ENCODE results near the gene APBA2. TPM values are rescaled to one million over a fixed set of nuclear protein-coding genes. Genes with fewer than 3 reads are reported as not detected.

APBA2 gene
- total RNA-seq, 1 experiment from 2014 or later, result 0.31 TPM

GRCh38 chr15:29142129-29142747, 256.5 kb downstream of the APBA2 start:
- no TSS peak for BruUV-seq (replicated peaks)
- Histone ChIP-seq H3K27ac (ENCODE audit: low read length) (no peak overlapping the region), H3K27me3 (ENCODE audit: control insufficient read depth, insufficient read depth, low read length) (no peaks in the 10 kb centered on the region; the same call in 1 of the 2 replicates), H3K4me1 (ENCODE audit: control insufficient read depth, insufficient read depth, low read length) (peaks cover 4% of the 10 kb centered on the region; the same call in 1 of the 2 replicates), H3K36me3 (ENCODE audit: control insufficient read depth, insufficient read depth, low read length) (no peaks in the 10 kb centered on the region), H3K4me3 (ENCODE audit: low read depth in 2 of 2, low read length in 2 of 2) (no peak overlapping the region), H3K9me3 (ENCODE audit: control insufficient read depth, insufficient read depth, low read depth, low read length) (no peaks in the 10 kb centered on the region)
- DNase-seq (ENCODE audit: low read depth, low spot score) (no peak), ATAC-seq (no peak)
- CTCF ChIA-PET, result no interaction called here
- TF ChIP-seq CTCF (IDR thresholded peaks at IDR 0.05), result no peak
- TF ChIP-seq POLR2AphosphoS5 (IDR thresholded peaks at IDR 0.05; ENCODE audit: low read depth, low read length), result no peak
- no peak for TF ChIP-seq REST (IDR thresholded peaks at IDR 0.05; ENCODE audit: insufficient read depth in 1 of 2, low read depth in 2 of 2, low read length in 1 of 2)
- TF ChIP-seq SIN3A (IDR thresholded peaks at IDR 0.05; ENCODE audit: borderline replicate concordance, insufficient read depth, low read depth, low read length), result no peak
- no peak for TF ChIP-seq TCF7L2 (IDR thresholded peaks at IDR 0.05; ENCODE audit: low read depth, low read length)
- POLR2A ChIA-PET, result no interaction called here
- intact Hi-C loops (cut with micrococcal nuclease; ENCODE audit: unreplicated experiment) (no loop called here), in situ Hi-C loops (cut with HindIII; ENCODE audit: low pct_unique_long_range_greater_than_20kb, low sequenced_read_pairs) (no loop called here)

GRCh38 chr15:29143293-29143692, 257.5 kb downstream of the APBA2 start:
- CTCF ChIA-PET, result no interaction called here
- no peaks in the 10 kb centered on the region for H3K36me3 ChIP-seq (ENCODE audit: control insufficient read depth, insufficient read depth, low read length)
- ATAC-seq (no peak), DNase-seq (ENCODE audit: low read depth, low spot score) (no peak)
- intact Hi-C loops (cut with micrococcal nuclease; ENCODE audit: unreplicated experiment), result no loop called here
- no peak overlapping the region for H3K27ac ChIP-seq (ENCODE audit: low read length)
- no TSS peak for BruUV-seq (replicated peaks)
- peaks cover 4% of the 10 kb centered on the region; the same call in 1 of the 2 replicates for H3K4me1 ChIP-seq (ENCODE audit: control insufficient read depth, insufficient read depth, low read length)
- no peaks in the 10 kb centered on the region; the same call in 1 of the 2 replicates for H3K27me3 ChIP-seq (ENCODE audit: control insufficient read depth, insufficient read depth, low read length)
- POLR2A ChIA-PET, result interaction anchor here (0.7 kb wide), 1 partner anchor 8 kb away, joined by 4 read pairs; no protein-coding TSS in a partner anchor
- TF ChIP-seq POLR2AphosphoS5 (IDR thresholded peaks at IDR 0.05; ENCODE audit: low read depth, low read length), result no peak
- no peak for TF ChIP-seq SIN3A (IDR thresholded peaks at IDR 0.05; ENCODE audit: borderline replicate concordance, insufficient read depth, low read depth, low read length)
- TF ChIP-seq TCF7L2 (IDR thresholded peaks at IDR 0.05; ENCODE audit: low read depth, low read length), result no peak
- no peak for TF ChIP-seq CTCF (IDR thresholded peaks at IDR 0.05)
- TF ChIP-seq REST (IDR thresholded peaks at IDR 0.05; ENCODE audit: insufficient read depth in 1 of 2, low read depth in 2 of 2, low read length in 1 of 2), result no peak
- H3K9me3 ChIP-seq (ENCODE audit: control insufficient read depth, insufficient read depth, low read depth, low read length), result no peaks in the 10 kb centered on the region
- in situ Hi-C loops (cut with HindIII; ENCODE audit: low pct_unique_long_range_greater_than_20kb, low sequenced_read_pairs), result no loop called here
- H3K4me3 ChIP-seq (ENCODE audit: low read depth in 2 of 2, low read length in 2 of 2), result no peak overlapping the region
